Middle frontal gyrus (tissue), 1 donor: Measurements from ENCODE around the gene LCORL.
"Not testable (repeated sequence)": the region's sequence is repeated elsewhere in the genome, so short reads cannot be mapped to it uniquely, and the experiment has no call there.

ENCODE experiments used
- DNase-seq: peaks from one replicate; pipeline ENCODE4 v3.0.0-alpha.2; 2015; ENCODE audit warnings: low spot score; ENCODE audit errors: extremely low spot score

LCORL gene

GRCh38 chr4:17859793-17860406, 161.7 kb downstream of the LCORL start:
- no peak for DNase-seq

- no peak for DNase-seq
Measured at GRCh38 chr4:17854036-17854435, 167.5 kb downstream of the LCORL start.

DNA sequence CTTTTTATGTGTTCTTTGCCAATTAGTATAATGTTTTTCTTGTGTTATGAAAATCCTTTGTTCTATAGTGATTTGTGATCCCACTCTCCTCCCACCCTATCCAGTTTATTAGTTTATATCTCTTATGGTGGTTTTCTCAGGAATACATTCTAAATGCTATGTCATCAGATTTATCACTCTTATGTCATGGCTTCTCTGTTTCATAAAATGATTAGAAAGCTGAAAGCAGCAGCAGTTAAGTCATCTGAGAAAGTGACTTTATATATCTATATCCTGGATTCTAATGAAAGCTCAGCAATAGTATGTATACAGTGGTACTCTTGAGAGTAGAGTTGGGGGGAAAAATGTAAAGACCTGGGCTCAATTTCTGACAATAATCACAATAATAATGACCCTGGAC, 169.6 kb downstream of the LCORL start:
- no peak for DNase-seq

DNA sequence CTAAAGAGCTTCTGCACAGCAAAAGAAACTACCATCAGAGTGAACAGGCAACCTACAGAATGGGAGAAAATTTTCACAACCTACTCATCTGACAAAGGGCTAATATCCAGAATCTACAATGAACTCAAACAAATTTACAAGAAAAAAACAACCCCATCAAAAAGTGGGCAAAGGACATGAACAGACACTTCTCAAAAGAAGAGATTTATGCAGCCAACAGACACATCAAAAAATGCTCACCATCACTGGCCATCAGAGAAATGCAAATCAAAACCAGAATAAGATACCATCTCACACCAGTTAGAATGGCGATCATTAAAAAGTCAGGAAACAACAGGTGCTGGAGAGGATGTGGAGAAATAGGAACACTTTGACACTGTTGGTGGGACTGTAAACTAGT, 171.3 kb downstream of the LCORL start:
- DNase-seq = not testable (repeated sequence)

GRCh38 chr4:17846266-17846665, 175.3 kb downstream of the LCORL start:
- DNase-seq = no peak

GRCh38 chr4:17823871-17824669, 197.5 kb downstream of the LCORL start:
- no peak for DNase-seq

DNA sequence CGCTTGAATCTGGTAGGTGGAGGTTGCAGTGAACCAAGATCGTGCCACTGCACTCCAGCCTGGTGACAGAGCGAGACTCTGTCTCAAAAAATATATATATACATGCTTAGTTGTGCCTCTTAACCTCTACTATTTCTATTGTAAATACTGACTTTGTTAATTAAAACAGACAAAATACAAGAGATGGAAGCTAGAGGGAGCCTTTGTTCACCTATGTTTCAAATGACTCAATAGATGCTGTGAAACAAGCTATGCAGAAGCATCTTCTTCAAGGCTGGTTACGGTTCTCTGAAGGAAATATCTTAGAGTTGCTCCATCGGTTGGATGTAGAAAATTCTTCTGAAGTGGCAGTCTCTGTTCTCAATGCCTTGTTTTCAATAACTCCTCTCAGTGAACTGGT, 204.5 kb downstream of the LCORL start:
- no peak for DNase-seq

GRCh38 chr4:17816142-17816541, 205.4 kb downstream of the LCORL start:
- DNase-seq = no peak

DNA sequence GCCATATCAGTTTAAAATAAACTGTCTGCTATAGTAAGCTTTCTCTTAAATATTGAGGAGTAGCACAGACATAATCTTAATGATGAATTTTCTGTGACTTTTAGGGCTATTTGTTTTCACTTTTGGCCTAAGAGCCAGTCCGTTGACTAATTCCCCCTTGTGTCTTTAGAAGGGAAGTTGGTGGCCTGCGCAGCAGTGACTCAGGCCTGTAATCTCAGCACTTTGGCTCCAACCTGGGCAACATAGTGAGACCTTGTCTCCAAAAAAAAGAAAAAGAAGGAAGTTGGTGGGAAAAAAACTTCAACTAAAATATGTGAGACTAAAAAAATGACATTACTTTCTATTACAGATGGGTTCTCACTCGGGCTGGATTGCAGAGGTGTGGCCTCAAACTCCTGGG, 207.4 kb downstream of the LCORL start:
- no peak for DNase-seq

DNA sequence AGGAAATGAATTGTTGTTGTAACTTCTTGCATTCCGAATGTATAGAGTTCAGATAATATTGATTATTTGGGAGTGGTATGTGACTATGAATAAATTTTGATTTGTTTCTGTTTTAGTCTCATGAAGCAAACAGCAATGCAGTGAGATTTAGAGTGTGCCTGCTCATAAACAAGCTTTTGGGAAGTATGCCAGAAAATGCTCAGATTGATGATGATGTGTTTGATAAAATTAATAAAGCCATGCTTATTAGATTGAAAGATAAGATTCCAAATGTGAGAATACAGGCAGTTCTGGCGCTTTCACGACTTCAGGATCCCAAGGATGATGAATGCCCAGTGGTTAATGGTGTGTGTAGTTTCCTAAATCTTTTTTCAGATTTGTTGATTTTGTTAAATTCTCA, 208.8 kb downstream of the LCORL start:
- no peak for DNase-seq

GRCh38 chr4:17812125-17812524, 209.4 kb downstream of the LCORL start:
- DNase-seq = no peak

DNA sequence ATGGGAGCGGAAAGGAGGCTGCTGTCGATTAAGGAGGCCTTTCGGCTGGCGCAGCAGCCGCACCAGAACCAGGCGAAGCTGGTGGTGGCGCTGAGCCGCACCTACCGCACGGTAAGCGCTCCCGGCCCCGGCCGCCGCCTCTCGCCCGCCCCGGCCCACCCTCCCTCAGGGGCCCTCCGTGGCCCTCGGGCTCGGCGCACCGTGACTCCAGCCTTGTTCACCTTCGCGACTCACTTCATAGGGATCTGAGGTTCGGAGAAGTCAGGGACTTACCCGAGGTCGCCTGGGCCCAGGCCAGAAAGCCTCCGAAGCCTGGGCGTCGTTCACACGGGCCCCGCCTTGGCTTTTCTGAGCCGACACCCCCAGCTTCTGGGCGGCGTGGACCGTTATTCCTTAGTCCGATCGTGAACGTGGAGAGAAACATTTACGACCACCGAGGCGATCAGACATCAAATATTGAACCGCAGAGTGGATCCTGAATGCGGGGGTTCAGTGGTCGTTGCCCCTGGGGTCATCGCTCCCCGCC, 210.4 kb downstream of the LCORL start:
- no peak for DNase-seq

DNA sequence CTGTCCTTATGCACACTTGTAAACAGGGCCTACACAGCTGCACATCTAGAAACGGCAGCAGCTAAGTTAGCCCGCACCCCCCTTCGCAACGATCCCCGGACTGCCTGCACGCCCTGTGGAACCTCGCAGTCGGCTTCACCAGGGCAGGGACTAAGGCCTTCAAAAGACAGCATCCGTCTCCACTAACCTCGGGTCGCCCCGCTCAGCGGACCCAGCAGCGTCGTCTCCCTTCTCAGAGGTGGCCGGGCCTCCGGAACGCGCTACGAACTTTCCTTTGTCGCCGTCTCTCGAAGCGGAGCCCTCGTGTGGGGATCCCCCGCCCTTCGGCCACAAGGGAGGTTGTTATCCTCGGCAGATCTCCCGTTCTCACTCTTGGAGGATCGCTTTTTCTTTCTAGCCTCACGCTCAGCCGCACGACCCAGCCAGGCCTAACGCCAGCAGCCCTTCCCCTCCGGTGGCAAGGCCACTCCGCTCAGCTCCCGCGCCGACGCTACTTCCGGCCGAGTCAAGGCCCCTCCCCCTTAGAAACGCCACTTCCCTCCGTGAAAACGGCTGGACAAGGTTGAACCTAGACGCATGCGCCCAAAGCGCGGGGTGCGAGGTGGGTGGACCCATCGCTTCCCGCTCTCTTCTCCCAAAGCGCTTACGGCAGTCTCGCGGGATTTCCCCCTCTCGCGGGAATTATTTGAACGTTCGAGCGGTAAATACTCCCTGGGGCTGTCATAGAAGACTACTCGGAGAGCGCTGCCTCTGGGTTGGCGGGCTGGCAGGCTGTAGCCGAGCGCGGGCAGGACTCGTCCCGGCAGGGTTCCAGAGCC, 211.1 kb downstream of the LCORL start, which contains the start of the genes DCAF16 and NCAPG:
DCAF16 (minus strand) TSS at position 498 of the 818 bp plus-strand sequence. CDS start 6,616 bp downstream, outside the sequence.
NCAPG (plus strand) TSS at position 720 of the 818 bp plus-strand sequence. CDS start 99 bp downstream, outside the sequence.
- DNase-seq = peak; percentile 99

DNA sequence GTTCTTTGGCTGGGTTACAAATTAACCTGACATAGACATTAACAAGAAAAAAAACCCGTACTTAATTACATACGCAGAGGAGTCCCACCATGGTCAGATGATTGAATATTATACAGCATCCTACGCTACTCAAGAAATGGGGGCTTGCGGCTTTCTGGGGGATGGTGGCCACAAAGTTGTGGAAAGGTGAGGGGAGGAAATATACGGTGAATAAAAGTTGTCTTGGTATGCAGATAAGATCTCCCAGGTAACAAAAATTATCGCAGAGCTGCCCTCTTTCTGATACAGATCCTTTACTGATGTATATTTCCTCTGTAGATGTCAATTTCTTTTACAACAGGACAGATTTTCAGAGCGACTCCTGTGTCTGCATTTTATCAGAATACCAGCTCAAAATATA, 211.9 kb downstream of the LCORL start:
- DNase-seq = no peak

GRCh38 chr4:17807446-17807845, 214.1 kb downstream of the LCORL start:
- no peak for DNase-seq

DNA sequence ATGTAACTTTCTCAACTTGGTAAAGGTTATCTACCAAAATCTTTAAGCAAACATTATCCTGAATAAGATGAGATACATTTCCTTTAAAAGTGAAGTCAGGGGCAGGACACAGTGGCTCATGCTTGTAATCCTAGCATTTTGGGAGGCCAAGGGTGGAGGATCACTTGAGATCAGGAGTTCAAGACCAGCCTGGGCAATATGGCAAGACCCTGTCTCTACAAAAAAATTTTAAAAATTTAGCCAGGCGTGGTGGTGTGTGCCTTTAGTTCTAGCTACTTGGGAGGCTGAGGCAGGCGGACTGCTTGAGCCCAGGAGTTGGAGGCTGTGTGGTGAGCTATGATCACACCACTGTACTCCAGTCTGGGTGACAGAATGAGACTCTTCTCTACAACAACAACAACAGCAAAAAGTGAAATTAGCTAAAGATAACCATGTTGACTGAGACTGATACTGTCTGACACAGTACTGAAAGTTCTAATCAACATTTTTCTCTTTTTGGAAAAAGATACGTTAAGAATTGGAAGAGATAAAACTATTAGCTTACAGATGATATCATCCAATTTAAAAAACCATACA, 215.9 kb downstream of the LCORL start:
- no peak for DNase-seq

GRCh38 chr4:17797808-17798207, 223.7 kb downstream of the LCORL start:
- DNase-seq = no peak

GRCh38 chr4:17794730-17795129, 226.8 kb downstream of the LCORL start:
- no peak for DNase-seq
